Measurements from ENCODE around the gene GLIS1.

GLIS1 gene

GRCh38 chr1:53519421-53519820, 219.5 kb downstream of the GLIS1 start:
- Histone ChIP-seq H3K36me3 (ENCODE audit: control insufficient read depth, insufficient read depth, low read length) (no peaks in the 10 kb centered on the region), H3K9me3 (ENCODE audit: control insufficient read depth, low read length) (no peaks in the 10 kb centered on the region), H3K4me1 (ENCODE audit: control insufficient read depth, insufficient read depth, low read length, poor library complexity, severe bottlenecking) (peaks cover 4% of the 10 kb centered on the region), H3K27ac (ENCODE audit: low read depth, low read length, severe bottlenecking) (no peak overlapping the region), H3K4me3 (ENCODE audit: extremely low read depth, insufficient read depth, low read length, poor library complexity, severe bottlenecking) (no peak overlapping the region)
- WGBS, 2 experiments (ENCODE audit: insufficient coverage in 2 of 2), result 70 to 77% methylated on average over 8 of the region's 8 CpGs

- peaks cover 4% of the 10 kb centered on the region for H3K4me1 ChIP-seq (ENCODE audit: control insufficient read depth, insufficient read depth, low read length, poor library complexity, severe bottlenecking)
- H3K4me3 ChIP-seq (ENCODE audit: extremely low read depth, insufficient read depth, low read length, poor library complexity, severe bottlenecking), result no peak overlapping the region
- H3K27ac ChIP-seq (ENCODE audit: low read depth, low read length, severe bottlenecking), result no peak overlapping the region
- H3K36me3 ChIP-seq (ENCODE audit: control insufficient read depth, insufficient read depth, low read length), result no peaks in the 10 kb centered on the region
- H3K9me3 ChIP-seq (ENCODE audit: control insufficient read depth, low read length), result no peaks in the 10 kb centered on the region
- 91 to 92% methylated on average over 6 of the region's 6 CpGs for WGBS, 2 experiments (ENCODE audit: insufficient coverage in 2 of 2)
Observed at GRCh38 chr1:53518775-53519174, 220.2 kb downstream of the GLIS1 start.

DNA sequence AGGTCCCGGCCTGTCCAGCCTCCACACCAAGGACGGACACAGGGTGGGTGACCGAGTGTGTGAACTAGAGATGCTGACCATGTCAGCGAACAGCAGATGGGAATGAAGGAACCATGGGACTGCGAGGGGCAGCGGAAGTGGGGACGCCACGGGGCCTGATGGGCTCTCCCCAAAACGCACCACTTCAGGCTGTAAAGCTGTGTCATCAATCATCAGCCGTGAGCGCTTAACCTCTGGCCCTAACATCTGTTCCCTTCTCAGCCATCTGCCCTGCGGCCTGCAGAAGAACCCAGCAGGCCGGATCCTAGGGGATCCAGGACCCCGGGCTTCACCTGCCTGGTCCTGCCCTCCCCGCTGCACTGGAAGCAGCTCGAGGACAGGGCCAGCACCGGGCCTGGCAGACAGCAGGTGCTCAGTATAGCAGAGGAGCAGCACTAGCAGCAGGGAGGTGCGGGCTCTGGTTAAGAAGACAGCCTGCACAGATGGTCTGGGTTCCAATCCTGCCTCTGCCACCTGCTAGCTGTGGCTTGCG, 221.1 kb downstream of the GLIS1 start:
- Histone ChIP-seq H3K27ac (ENCODE audit: low read depth, low read length, severe bottlenecking) (no peak overlapping the region), H3K9me3 (ENCODE audit: control insufficient read depth, low read length) (no peaks in the 10 kb centered on the region), H3K36me3 (ENCODE audit: control insufficient read depth, insufficient read depth, low read length) (no peaks in the 10 kb centered on the region), H3K4me3 (ENCODE audit: extremely low read depth, insufficient read depth, low read length, poor library complexity, severe bottlenecking) (no peak overlapping the region), H3K4me1 (ENCODE audit: control insufficient read depth, insufficient read depth, low read length, poor library complexity, severe bottlenecking) (peaks cover 4% of the 10 kb centered on the region)
- 94 to 96% methylated on average over 16 to 19 of the region's 19 CpGs for WGBS, 2 experiments (ENCODE audit: insufficient coverage in 2 of 2)

DNA sequence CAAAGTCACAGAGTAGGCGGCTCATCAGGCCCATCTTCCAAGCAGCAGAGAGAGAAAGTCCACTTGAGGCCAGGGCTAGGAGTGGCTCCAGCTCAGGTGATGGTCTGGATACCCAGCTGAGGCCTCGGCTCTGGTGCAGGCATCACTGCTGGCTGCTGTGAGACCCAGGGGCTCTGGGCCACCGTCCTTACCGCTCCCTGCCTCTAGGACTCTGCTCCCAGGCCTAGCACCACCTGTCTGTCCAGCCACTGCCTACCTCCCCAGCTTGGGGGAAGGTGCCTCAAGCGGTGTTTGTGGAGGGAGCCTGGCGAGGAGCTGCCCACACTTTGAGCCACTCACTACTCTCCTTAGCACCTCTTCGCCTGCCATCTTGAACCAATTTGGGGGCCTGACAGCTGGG, 221.9 kb downstream of the GLIS1 start:
- Histone ChIP-seq H3K4me3 (ENCODE audit: extremely low read depth, insufficient read depth, low read length, poor library complexity, severe bottlenecking) (no peak overlapping the region), H3K9me3 (ENCODE audit: control insufficient read depth, low read length) (no peaks in the 10 kb centered on the region), H3K27ac (ENCODE audit: low read depth, low read length, severe bottlenecking) (no peak overlapping the region), H3K4me1 (ENCODE audit: control insufficient read depth, insufficient read depth, low read length, poor library complexity, severe bottlenecking) (peaks cover 6% of the 10 kb centered on the region), H3K36me3 (ENCODE audit: control insufficient read depth, insufficient read depth, low read length) (no peaks in the 10 kb centered on the region)
- WGBS, 2 experiments (ENCODE audit: insufficient coverage in 2 of 2), result 87 to 92% methylated on average over 5 to 6 of the region's 7 CpGs

GRCh38 chr1:53516181-53516580, 222.8 kb downstream of the GLIS1 start:
- WGBS, 2 experiments (ENCODE audit: insufficient coverage in 2 of 2), result 95 to 100% methylated on average over 4 to 5 of the region's 7 CpGs
- H3K27ac ChIP-seq (ENCODE audit: low read depth, low read length, severe bottlenecking), result no peak overlapping the region
- no peaks in the 10 kb centered on the region for H3K36me3 ChIP-seq (ENCODE audit: control insufficient read depth, insufficient read depth, low read length)
- H3K9me3 ChIP-seq (ENCODE audit: control insufficient read depth, low read length), result no peaks in the 10 kb centered on the region
- H3K4me1 ChIP-seq (ENCODE audit: control insufficient read depth, insufficient read depth, low read length, poor library complexity, severe bottlenecking), result peaks cover 6% of the 10 kb centered on the region
- H3K4me3 ChIP-seq (ENCODE audit: extremely low read depth, insufficient read depth, low read length, poor library complexity, severe bottlenecking), result no peak overlapping the region

DNA sequence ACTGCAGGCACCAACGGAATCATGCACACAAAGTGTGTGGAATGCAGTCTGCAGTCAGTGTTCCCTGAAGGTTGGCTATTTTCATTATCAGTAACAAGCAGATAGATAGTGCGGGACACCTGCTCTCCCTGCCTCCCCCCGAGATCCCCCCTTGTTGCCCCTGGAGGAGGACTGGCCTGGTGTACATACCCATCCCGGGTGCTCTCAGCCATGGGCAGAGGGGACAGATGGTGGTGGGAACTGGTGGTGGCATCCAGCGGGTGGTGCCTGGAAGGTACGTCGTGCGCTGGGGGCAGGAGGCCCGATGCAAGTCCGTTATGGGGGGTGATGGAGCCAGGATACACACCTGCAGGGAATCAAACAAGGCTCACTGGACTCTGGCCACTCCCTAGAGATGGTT, 224.5 kb downstream of the GLIS1 start:
- Histone ChIP-seq H3K4me3 (ENCODE audit: extremely low read depth, insufficient read depth, low read length, poor library complexity, severe bottlenecking) (no peak overlapping the region), H3K36me3 (ENCODE audit: control insufficient read depth, insufficient read depth, low read length) (no peaks in the 10 kb centered on the region), H3K27ac (ENCODE audit: low read depth, low read length, severe bottlenecking) (no peak overlapping the region), H3K4me1 (ENCODE audit: control insufficient read depth, insufficient read depth, low read length, poor library complexity, severe bottlenecking) (peaks cover 8% of the 10 kb centered on the region), H3K9me3 (ENCODE audit: control insufficient read depth, low read length) (no peaks in the 10 kb centered on the region)
- WGBS, 2 experiments (ENCODE audit: insufficient coverage in 2 of 2), result 92 to 96% methylated on average over 8 to 10 of the region's 10 CpGs

GRCh38 chr1:53513846-53514245, 225.1 kb downstream of the GLIS1 start:
- H3K4me1 ChIP-seq (ENCODE audit: control insufficient read depth, insufficient read depth, low read length, poor library complexity, severe bottlenecking), result peaks cover 7% of the 10 kb centered on the region
- 85 to 86% methylated on average over 7 of the region's 7 CpGs for WGBS, 2 experiments (ENCODE audit: insufficient coverage in 2 of 2)
- no peak overlapping the region for H3K27ac ChIP-seq (ENCODE audit: low read depth, low read length, severe bottlenecking)
- no peaks in the 10 kb centered on the region for H3K9me3 ChIP-seq (ENCODE audit: control insufficient read depth, low read length)
- no peaks in the 10 kb centered on the region for H3K36me3 ChIP-seq (ENCODE audit: control insufficient read depth, insufficient read depth, low read length)
- H3K4me3 ChIP-seq (ENCODE audit: extremely low read depth, insufficient read depth, low read length, poor library complexity, severe bottlenecking), result no peak overlapping the region

DNA sequence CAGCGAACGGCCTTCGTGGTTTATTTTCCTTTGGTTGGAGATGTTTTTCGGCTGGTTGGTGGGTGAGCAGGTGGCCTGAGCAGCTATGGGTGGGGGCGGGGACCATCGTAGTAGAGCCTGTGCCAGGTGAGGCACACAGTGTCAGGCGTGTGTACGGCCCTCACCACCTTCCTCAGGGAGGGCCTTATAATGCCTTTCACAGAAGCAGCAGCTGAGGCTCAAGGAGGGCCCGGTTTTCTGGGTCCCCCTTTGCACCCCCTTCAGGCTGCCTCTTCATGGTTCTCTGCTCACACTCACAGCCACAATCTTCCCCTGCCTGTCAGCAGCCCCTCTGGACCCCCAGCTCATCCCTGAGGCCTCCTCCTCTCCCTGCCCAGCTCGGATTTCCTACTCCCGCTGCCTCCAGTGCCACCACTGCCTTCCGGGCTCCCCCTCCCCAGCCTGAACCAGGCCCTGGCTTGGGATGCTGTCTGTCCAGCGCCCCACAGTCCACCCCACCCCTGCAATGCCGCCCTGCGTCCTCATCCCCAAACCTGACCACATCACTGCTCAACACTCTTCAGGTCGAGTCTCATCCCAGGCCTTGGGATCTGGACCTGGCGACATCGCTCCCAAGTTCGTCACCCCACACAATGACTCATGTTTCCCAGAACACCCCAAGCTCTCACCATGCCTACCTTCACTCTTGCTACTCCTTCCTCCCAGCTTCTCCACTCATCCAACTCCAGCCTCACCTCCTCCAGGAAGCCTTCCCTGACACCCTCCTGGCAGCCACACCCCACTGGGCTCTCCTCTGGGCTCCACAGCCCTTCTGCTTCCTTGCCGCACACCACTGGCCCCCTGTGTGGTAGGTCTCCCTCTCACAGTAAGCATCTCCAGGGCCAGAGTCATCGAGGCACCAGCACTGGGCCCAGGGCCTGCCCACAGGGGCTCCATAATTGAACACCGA, 225.9 kb downstream of the GLIS1 start:
- WGBS, 2 experiments (ENCODE audit: insufficient coverage in 2 of 2), result 90 to 95% methylated on average over 19 to 22 of the region's 22 CpGs
- no peak overlapping the region for H3K27ac ChIP-seq (ENCODE audit: low read depth, low read length, severe bottlenecking)
- H3K4me3 ChIP-seq (ENCODE audit: extremely low read depth, insufficient read depth, low read length, poor library complexity, severe bottlenecking), result no peak overlapping the region

DNA sequence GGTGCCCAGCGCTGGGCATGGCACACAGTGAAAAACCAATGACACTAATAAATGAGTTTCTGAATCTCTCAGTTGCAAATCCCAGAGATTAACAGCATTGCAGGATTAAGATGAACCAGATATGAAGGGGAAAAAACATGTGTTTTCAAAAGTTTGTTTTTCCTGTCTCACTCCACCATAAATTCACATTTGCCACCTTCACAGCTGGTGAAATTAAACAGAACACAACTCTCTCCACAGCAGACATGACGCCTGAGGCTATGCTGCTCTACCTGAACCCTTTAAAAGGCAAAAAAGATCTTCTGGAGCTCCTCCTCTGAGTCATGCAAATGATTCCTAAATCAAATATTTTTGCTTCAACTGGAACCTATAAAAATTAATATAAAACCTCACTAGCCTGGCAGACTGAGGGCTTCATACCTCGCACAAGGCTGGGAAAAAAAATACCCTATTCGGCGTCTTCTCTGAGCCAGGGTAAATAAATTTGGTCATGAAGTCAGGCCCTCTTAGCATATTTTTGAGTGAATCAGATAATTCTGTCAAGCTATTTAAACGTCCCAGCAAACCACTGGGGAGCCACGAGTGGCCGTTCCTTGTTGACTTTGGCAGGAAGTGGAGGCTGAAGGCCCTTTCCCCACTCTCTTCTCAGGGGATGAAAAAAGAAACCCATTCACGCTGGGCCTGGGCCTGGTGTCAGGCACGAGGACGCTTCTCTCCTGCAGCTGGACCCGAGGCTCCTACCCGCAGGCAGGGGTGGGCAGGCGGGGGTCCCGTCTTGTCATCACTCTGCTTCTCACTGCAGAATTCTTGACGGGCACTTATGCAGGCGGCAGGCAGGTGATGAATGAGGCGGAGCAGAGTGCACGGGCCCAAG, 226.8 kb downstream of the GLIS1 start:
- Histone ChIP-seq H3K36me3 (ENCODE audit: control insufficient read depth, insufficient read depth, low read length) (no peaks in the 10 kb centered on the region), H3K9me3 (ENCODE audit: control insufficient read depth, low read length) (no peaks in the 10 kb centered on the region), H3K4me3 (ENCODE audit: extremely low read depth, insufficient read depth, low read length, poor library complexity, severe bottlenecking) (no peak overlapping the region), H3K4me1 (ENCODE audit: control insufficient read depth, insufficient read depth, low read length, poor library complexity, severe bottlenecking) (peaks cover 7% of the 10 kb centered on the region), H3K27ac (ENCODE audit: low read depth, low read length, severe bottlenecking) (no peak overlapping the region)
- WGBS, 2 experiments (ENCODE audit: insufficient coverage in 2 of 2), result 86 to 92% methylated on average over 16 to 18 of the region's 19 CpGs

More for the DNA sequence above, 225.9 kb downstream of the GLIS1 start:
- Histone ChIP-seq H3K36me3 (ENCODE audit: control insufficient read depth, insufficient read depth, low read length) (no peaks in the 10 kb centered on the region), H3K4me1 (ENCODE audit: control insufficient read depth, insufficient read depth, low read length, poor library complexity, severe bottlenecking) (peaks cover 7% of the 10 kb centered on the region), H3K9me3 (ENCODE audit: control insufficient read depth, low read length) (no peaks in the 10 kb centered on the region)

GRCh38 chr1:53511323-53511932, 227.5 kb downstream of the GLIS1 start:
- no peaks in the 10 kb centered on the region for H3K9me3 ChIP-seq (ENCODE audit: control insufficient read depth, low read length)
- H3K36me3 ChIP-seq (ENCODE audit: control insufficient read depth, insufficient read depth, low read length), result no peaks in the 10 kb centered on the region
- H3K27ac ChIP-seq (ENCODE audit: low read depth, low read length, severe bottlenecking), result no peak overlapping the region
- H3K4me1 ChIP-seq (ENCODE audit: control insufficient read depth, insufficient read depth, low read length, poor library complexity, severe bottlenecking), result peaks cover 7% of the 10 kb centered on the region
- WGBS, 2 experiments (ENCODE audit: insufficient coverage in 2 of 2), result 87 to 90% methylated on average over 11 to 13 of the region's 13 CpGs
- H3K4me3 ChIP-seq (ENCODE audit: extremely low read depth, insufficient read depth, low read length, poor library complexity, severe bottlenecking), result no peak overlapping the region
